GM19455 (cell line): ENCODE data around the gene GPR32.
"Not testable (repeated sequence)": the region's sequence is repeated elsewhere in the genome, so short reads cannot be mapped to it uniquely, and the experiment has no call there.

Experiments used
- ATAC-seq: cut with Tn5 transposase; IDR thresholded peaks from one replicate; pipeline ENCODE4 v1.9.1; 2021; ENCODE audit not compliant: unreplicated experiment

GPR32 gene

GRCh38 chr19:50747141-50747540, 23.1 kb upstream of the GPR32 start:
- ATAC-seq: not testable (repeated sequence)

- ATAC-seq: no peak
Observed at GRCh38 chr19:50749490-50749889, 20.8 kb upstream of the GPR32 start.

- ATAC-seq: no peak
Observed at GRCh38 chr19:50750010-50750409, 20.3 kb upstream of the GPR32 start.

GRCh38 chr19:50753879-50754278, 16.4 kb upstream of the GPR32 start:
- no peak for ATAC-seq

- ATAC-seq: not testable (repeated sequence)
Observed at GRCh38 chr19:50756244-50756643, 14.0 kb upstream of the GPR32 start.

GRCh38 chr19:50757624-50758023, 12.6 kb upstream of the GPR32 start:
- ATAC-seq: not testable (repeated sequence)

- ATAC-seq: not testable (repeated sequence)
Observed at GRCh38 chr19:50759076-50759475, 11.2 kb upstream of the GPR32 start.

- no peak for ATAC-seq
Observed at GRCh38 chr19:50759886-50760285, 10.4 kb upstream of the GPR32 start.

GRCh38 chr19:50761501-50761900, 8.8 kb upstream of the GPR32 start:
- ATAC-seq: not testable (repeated sequence)

GRCh38 chr19:50763521-50763920, 6.7 kb upstream of the GPR32 start:
- not testable (repeated sequence) for ATAC-seq

- ATAC-seq: no peak
Observed at GRCh38 chr19:50764409-50764808, 5.9 kb upstream of the GPR32 start.

GRCh38 chr19:50766746-50767145, 3.5 kb upstream of the GPR32 start:
- not testable (repeated sequence) for ATAC-seq

- not testable (repeated sequence) for ATAC-seq
Observed at GRCh38 chr19:50767263-50767662, 3.0 kb upstream of the GPR32 start.

- ATAC-seq: no peak
Observed at GRCh38 chr19:50768277-50768676, 2.0 kb upstream of the GPR32 start.

GRCh38 chr19:50770888-50771287, 624 bp downstream of the GPR32 start:
- ATAC-seq: no peak

GRCh38 chr19:50772476-50772875, 2.2 kb downstream of the GPR32 start:
- no peak for ATAC-seq

- ATAC-seq: not testable (repeated sequence)
Observed at GRCh38 chr19:50772912-50773311, 2.6 kb downstream of the GPR32 start.

- not testable (repeated sequence) for ATAC-seq
Observed at GRCh38 chr19:50773454-50773853, 3.2 kb downstream of the GPR32 start.

GRCh38 chr19:50776131-50776530, 5.9 kb downstream of the GPR32 start:
- ATAC-seq: no peak

GRCh38 chr19:50777261-50777660, 7.0 kb downstream of the GPR32 start:
- no peak for ATAC-seq

- no peak for ATAC-seq
Observed at GRCh38 chr19:50777830-50778303, 7.6 kb downstream of the GPR32 start.

- no peak for ATAC-seq
Observed at GRCh38 chr19:50778906-50779430, 8.7 kb downstream of the GPR32 start.
